HK-2 (cell line): Measurements from ENCODE around the gene RRP1B.
"Not testable (repeated sequence)": the region's sequence is repeated elsewhere in the genome, so short reads cannot be mapped to it uniquely, and the experiment has no call there.

Experiments used
- DNase-seq: peaks from one replicate; pipeline ENCODE4 v3.0.0-alpha.2; 2018; ENCODE audit not compliant: unreplicated experiment

The RRP1B gene

DNA sequence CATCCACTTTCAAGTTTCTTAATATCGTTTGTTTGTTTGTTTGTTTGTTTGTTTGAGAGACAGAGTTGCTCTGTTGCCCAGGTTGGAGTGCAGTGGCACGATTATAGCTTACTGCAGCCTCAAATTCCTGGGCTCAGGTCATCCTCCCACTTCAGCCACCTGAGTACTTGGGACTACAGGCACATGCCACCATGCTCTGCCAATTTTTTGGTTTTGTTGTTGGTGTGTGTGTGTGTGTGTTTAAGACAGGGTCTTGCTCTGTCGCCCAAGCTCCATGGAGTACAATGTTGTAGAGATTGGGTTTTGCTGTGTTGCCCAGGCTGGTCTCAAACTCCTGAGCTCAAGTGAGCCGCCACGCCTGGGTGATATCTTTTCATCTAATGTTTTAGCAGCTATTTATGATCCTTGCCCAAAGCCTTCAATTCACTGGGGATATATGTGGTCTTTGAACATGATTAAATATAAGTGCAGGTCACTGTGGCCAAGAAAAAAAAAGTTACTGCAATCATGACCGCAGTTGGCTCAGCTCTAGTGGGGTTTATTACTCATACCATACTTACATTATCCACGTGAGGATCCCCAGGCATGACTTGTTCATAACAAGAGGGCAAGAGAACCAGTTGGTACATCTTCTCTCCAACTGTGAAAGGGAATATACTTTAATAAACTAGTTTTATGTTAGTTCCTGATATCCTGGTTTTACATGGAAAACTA is 8.0 kb downstream of the RRP1B start:
- DNase-seq, result no peak

GRCh38 chr21:43669828-43670605 is 10.7 kb downstream of the RRP1B start:
- DNase-seq, result no peak

DNA sequence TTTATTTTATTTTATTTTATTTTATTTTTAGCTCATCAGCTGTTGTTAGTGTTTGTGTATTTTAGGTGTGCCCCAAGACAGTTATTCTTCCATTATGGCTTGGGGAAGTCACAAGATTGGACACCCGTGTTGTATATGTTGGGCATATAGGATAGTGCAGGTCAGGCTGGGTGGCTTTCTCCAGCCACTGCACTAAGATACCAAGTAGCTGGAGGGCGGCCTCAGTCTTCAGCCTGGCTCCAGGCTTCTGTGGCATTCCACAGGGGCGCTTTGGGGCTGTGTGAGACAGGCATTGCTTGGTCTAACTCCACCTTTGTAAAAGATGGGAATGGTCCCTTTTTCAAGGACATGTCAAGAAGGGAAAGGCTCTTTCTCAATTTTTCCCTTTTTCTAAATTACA is 16.5 kb downstream of the RRP1B start:
- no peak for DNase-seq

DNA sequence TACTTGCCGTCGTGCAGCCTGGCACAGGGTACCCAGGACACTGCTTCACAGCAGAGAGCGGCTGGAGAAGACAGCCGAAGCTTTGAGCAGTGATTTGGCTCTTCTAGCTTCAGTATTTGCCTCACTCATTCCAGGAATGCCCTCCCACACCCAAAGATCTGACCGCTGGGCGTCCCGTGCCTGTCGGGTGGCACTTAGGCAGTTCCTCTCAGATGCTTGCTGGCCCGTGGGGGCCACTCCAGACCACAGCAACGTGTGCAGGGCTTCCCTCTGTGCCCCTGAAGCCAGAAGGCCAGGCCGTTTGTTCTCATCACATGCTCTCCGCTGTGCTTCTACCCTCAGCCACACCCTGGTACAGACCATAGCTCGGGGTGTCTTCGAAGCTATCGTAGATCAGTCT is 17.0 kb downstream of the RRP1B start:
- no peak for DNase-seq

DNA sequence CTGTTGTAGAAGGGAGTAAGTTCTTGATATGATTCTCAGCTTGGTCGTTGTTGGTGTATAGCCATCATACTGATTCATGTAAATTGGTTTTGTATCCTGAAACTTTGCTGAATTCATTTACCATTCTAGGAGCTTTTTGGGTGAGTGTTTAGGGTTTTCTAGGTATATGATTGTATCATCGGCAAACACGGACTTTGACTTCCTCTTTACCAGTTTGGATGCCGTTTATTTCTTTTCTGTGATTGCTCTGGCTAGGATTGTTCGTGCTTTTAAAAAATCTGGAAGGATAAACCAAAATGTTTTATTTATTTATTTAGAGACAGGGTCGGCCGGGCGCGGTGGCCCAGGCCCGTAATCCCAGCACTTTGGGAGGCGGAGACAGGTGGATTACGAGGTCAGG is 20.6 kb downstream of the RRP1B start:
- no peak for DNase-seq

DNA sequence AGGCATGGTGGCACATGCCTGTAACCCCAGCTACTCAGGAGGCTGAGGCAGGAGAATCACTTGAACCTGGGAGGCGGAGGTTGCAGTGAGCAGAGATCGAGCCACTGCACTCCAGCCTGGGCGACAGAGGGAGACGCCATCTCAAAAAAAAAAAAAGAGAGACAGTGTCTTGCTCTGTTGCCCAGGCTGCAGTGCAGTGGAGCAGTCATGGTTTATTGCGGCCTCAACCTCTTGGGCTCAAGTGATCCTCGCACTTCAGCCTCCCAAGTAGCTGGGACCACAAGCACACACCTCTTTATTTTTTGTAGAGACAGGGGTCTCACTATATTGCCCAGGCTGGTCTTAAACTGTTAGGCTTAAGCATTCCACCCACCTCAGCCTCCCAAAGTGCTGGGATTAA is 21.1 kb downstream of the RRP1B start:
- not testable (repeated sequence) for DNase-seq

DNA sequence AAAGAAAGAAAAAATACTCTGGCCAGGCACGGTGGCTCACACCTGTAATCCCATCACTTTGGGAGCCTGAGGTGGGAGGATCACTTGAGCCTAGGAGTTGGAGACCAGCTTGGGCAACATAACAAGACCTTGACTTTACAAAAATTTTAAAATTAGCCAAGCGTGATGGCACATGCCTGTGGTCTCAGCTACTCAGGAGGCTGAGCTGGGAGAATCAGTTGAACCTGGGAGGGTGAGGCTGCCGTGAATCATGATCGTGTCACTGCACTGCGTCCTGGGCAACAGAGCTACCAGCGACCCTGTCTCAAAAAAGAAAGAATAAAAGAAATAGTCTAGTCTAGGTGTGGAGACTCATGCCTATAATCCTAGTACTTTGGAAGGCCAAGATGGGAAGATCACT is 22.3 kb downstream of the RRP1B start:
- DNase-seq, result peak; percentile 52

GRCh38 chr21:43684424-43684823 is 25.1 kb downstream of the RRP1B start:
- no peak for DNase-seq

DNA sequence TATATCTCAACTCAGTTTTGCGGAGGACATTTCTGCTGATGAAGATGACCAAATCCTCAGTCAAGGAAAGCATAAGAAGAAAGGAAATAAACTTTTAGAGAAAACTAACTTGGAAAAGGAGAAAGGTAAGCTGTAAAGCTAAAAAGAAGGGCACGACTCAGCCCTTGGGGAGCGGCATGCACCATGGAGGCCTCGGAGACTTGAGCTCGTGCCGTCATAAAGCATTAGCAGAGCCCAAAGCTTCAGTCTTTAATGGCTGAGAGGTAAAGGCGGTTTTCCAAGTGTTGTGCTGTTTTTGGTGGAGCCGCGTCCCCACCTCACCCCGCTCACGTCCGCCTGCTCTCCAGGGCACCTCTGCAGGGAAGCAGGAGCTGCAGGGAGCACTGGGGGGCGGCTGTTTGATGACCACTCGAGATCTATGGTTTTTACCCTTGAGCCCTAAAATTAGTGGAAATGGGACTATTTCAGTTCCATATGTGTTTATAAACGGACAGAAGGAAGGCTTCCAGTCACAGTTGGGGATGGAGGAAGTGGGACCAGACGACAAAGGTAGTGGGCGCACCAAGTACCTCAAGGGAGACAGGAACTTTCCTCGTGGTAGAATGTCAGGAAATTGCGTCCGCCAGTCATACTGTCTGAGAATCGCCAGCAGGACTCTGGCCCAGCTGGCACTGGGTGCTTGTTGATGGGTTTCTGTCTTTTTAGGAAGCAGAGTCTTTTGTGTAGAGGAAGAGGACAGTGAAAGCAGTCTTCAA is 27.6 kb downstream of the RRP1B start:
- no peak for DNase-seq

GRCh38 chr21:43687566-43688399 is 28.4 kb downstream of the RRP1B start:
- DNase-seq, result no peak

- no peak for DNase-seq
Measured at GRCh38 chr21:43688906-43689305, 29.5 kb downstream of the RRP1B start.

- DNase-seq, result no peak
Measured at GRCh38 chr21:43689556-43690337, 30.4 kb downstream of the RRP1B start.

DNA sequence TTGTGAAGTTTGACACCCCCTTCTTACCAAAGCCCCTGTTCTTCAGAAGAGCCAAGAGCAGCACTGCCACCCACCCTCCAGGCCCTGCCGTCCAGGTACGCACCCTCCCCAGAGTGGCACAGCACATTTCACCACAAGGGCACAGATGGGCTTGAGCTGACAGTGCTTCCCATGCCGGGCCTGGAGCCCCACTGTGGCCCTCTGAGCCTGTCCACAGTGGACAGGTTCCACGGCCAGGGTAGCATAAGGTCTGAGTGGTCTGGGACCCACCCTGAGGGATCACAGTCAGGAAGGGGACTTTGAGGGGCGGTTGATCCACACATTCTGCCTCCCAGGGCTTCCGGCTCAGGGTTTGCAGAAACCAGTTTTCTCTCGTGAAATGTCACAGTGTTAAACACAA is 31.0 kb downstream of the RRP1B start:
- no peak for DNase-seq

DNA sequence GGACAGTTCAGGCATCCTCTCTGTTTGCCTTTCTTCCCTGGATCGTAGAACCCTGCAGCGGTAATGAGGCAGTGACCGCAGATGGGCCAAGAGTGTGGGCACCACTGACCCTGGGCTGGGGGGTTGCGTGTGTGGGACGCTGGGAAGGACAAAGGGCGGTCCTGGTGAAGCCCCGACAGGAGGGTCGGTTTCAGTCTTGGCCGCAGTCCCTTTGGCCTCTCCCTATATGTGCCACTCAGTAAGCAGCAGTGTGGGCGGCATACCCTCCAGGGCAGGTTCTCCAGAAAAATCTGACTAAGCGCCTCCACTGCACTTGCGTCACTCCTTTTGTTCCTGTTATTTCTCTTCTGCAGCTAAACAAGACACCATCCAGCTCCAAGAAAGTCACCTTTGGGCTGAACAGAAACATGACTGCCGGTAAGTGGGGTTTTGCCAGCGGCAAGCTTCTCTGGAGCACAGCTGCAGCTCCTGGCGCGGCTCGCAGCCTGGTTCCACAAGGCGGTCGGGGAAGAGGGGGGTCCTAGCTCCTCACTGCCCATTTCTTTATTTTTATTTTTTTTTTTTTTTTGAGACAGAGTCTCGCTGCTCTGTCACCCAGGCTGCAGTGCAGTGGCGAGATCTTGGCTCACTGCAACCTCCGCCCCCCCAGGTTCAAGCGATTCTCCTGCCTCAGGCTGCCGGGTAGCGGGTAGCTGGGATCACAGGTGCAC is 31.9 kb downstream of the RRP1B start:
- no peak for DNase-seq

GRCh38 chr21:43691801-43692200 is 32.4 kb downstream of the RRP1B start:
- DNase-seq, result no peak

DNA sequence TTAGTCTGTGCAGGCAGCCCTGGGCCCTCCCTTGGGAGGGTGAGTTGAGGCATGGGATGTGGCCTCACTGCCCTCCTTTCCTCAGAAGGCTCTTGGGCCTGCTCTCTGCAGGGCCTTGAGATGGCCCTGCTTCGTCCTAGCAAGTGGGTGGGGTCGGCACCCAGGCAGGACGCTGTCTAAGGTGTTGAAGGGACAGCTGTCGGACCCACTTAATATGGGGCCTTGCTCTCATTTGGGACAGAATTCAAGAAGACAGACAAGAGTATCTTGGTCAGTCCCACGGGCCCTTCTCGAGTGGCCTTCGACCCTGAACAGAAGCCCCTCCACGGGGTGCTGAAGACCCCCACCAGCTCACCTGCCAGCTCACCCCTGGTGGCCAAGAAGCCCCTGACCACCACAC is 33.6 kb downstream of the RRP1B start:
- DNase-seq, result no peak

GRCh38 chr21:43693981-43694380 is 34.6 kb downstream of the RRP1B start:
- no peak for DNase-seq

GRCh38 chr21:43694437-43695079 is 35.2 kb downstream of the RRP1B start:
- no peak for DNase-seq

- no peak for DNase-seq
Measured at GRCh38 chr21:43696214-43696613, 36.9 kb downstream of the RRP1B start.
